Measurements from ENCODE around the gene SRA1. TPM values are rescaled to one million over a fixed set of nuclear protein-coding genes. Genes with fewer than 3 reads are reported as not detected.

The SRA1 gene
- total RNA-seq, 1 donor from 2014 or later: 42.1 TPM

- no peaks in the 10 kb centered on the region for H3K36me3 ChIP-seq (ENCODE audit: control insufficient read depth, insufficient read depth, low read length)
- DNase-seq (ENCODE audit: low read depth): no peak
- no peaks in the 10 kb centered on the region for H3K27me3 ChIP-seq (ENCODE audit: control insufficient read depth, insufficient read depth, low read length)
- TF ChIP-seq CTCF (IDR thresholded peaks at IDR 0.05; ENCODE audit: insufficient read depth, low read length, poor library complexity, severe bottlenecking): no peak
- no peak overlapping the region for H3K4me3 ChIP-seq (ENCODE audit: low read depth, low read length)
These were observed 3.0 kb upstream of the SRA1 start for GRCh38 chr5:140560227-140560626.

- Histone ChIP-seq H3K36me3 (ENCODE audit: control insufficient read depth, insufficient read depth, low read length) (no peaks in the 10 kb centered on the region), H3K4me3 (ENCODE audit: low read depth, low read length) (no peak overlapping the region), H3K27me3 (ENCODE audit: control insufficient read depth, insufficient read depth, low read length) (no peaks in the 10 kb centered on the region)
- no peak for DNase-seq (ENCODE audit: low read depth)
- TF ChIP-seq CTCF (IDR thresholded peaks at IDR 0.05; ENCODE audit: insufficient read depth, low read length, poor library complexity, severe bottlenecking): no peak
These were observed 1.3 kb upstream of the SRA1 start for GRCh38 chr5:140558542-140558941.

GRCh38 chr5:140557965-140558364 is 692 bp upstream of the SRA1 start:
- Histone ChIP-seq H3K27me3 (ENCODE audit: control insufficient read depth, insufficient read depth, low read length) (no peaks in the 10 kb centered on the region), H3K36me3 (ENCODE audit: control insufficient read depth, insufficient read depth, low read length) (no peaks in the 10 kb centered on the region), H3K4me3 (ENCODE audit: low read depth, low read length) (no peak overlapping the region)
- TF ChIP-seq CTCF (IDR thresholded peaks at IDR 0.05; ENCODE audit: insufficient read depth, low read length, poor library complexity, severe bottlenecking): no peak
- no peak for DNase-seq (ENCODE audit: low read depth)

GRCh38 chr5:140556438-140556837 is 835 bp downstream of the SRA1 start:
- TF ChIP-seq CTCF (IDR thresholded peaks at IDR 0.05; ENCODE audit: insufficient read depth, low read length, poor library complexity, severe bottlenecking): no peak
- Histone ChIP-seq H3K4me3 (ENCODE audit: low read depth, low read length) (peak overlapping the region; percentile 92), H3K36me3 (ENCODE audit: control insufficient read depth, insufficient read depth, low read length) (no peaks in the 10 kb centered on the region), H3K27me3 (ENCODE audit: control insufficient read depth, insufficient read depth, low read length) (no peaks in the 10 kb centered on the region)
- DNase-seq (ENCODE audit: low read depth): no peak

- no peak for TF ChIP-seq CTCF (IDR thresholded peaks at IDR 0.05; ENCODE audit: insufficient read depth, low read length, poor library complexity, severe bottlenecking)
- DNase-seq (ENCODE audit: low read depth): no peak
- Histone ChIP-seq H3K4me3 (ENCODE audit: low read depth, low read length) (peak overlapping the region; percentile 92), H3K36me3 (ENCODE audit: control insufficient read depth, insufficient read depth, low read length) (no peaks in the 10 kb centered on the region), H3K27me3 (ENCODE audit: control insufficient read depth, insufficient read depth, low read length) (no peaks in the 10 kb centered on the region)
These were observed 1.4 kb downstream of the SRA1 start for GRCh38 chr5:140555747-140556312.

- no peak for TF ChIP-seq CTCF (IDR thresholded peaks at IDR 0.05; ENCODE audit: insufficient read depth, low read length, poor library complexity, severe bottlenecking)
- DNase-seq (ENCODE audit: low read depth): no peak
These were observed 2.8 kb downstream of the SRA1 start for GRCh38 chr5:140554454-140554853.

More at GRCh38 chr5:140554454-140554853, 2.8 kb downstream of the SRA1 start:
- Histone ChIP-seq H3K27me3 (ENCODE audit: control insufficient read depth, insufficient read depth, low read length) (no peaks in the 10 kb centered on the region), H3K4me3 (ENCODE audit: low read depth, low read length) (no peak overlapping the region), H3K36me3 (ENCODE audit: control insufficient read depth, insufficient read depth, low read length) (no peaks in the 10 kb centered on the region)

Data from kidney epithelial cell (primary cell).